GM12892 (cell line): ENCODE measurements around the gene VWF.

ENCODE experiments used
- POLR2A ChIP-seq: IDR thresholded peaks from 2 replicates; pipeline ENCODE4 v1.6.1; 2011; ENCODE audit warnings: low read depth, low read length, control low read depth
- POLR2AphosphoS5 ChIP-seq: IDR thresholded peaks from 2 replicates; pipeline ENCODE4 v1.6.1; 2011; ENCODE audit warnings: low read depth, low read length, control low read depth
- TAF1 ChIP-seq: IDR thresholded peaks from 2 replicates; pipeline ENCODE4 v1.6.1; 2011; ENCODE audit warnings: low read depth, mild to moderate bottlenecking, control low read depth, low read length, borderline replicate concordance

DNA sequence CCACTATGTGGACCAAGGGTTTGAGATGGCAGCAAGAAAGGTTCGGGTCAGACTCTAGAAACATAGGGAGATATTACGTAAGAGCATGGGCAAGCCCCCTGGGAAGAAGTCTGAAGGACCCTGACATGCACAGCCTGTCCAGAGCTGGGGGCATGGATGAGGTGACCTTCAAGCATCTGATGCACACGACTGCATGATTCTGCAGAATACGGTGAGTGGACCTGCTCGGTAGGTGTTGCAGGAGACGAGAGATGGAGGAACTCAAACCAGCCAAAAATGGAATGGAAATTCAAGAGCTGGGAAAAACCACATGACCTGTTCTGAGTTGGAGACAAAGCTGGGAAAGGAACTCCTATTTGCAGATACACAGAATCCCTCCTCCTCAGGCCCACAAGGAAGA lies 223.1 kb downstream of the VWF start:
- TF ChIP-seq POLR2A (no peak), POLR2AphosphoS5 (no peak), TAF1 (no peak)
